ENCODE data around the gene GPR180. TPM values are rescaled to one million over a fixed set of nuclear protein-coding genes. Genes with fewer than 3 reads are reported as not detected.

Gene GPR180
- total and polyA plus RNA-seq, 10 of the 15 experiments (the other 5 are each of a cell fraction or from before 2014, with no cell fraction given): 1.6 to 7.2 (median 5.3) TPM

- ChIA-PET RAD21 (ENCODE audit: unreplicated experiment) (interaction anchor here (5.5 kb wide), 1 partner anchor 10 kb away, joined by 36 read pairs; no protein-coding TSS in a partner anchor), POLR2A (interaction anchor here (1.1 kb wide), 1 partner anchor 195 kb away, joined by 3 read pairs; no protein-coding TSS in a partner anchor), SMC1A (ENCODE audit: uncharacterized antibody, unreplicated experiment) (interaction anchor here (2.3 kb wide), 1 partner anchor 10 kb away, joined by 14 read pairs; no protein-coding TSS in a partner anchor), CTCF (interaction anchor here (2.6 to 8.3 kb wide), 4 partner anchors 11 to 171 kb away, joined by 9 to 102 read pairs (median 18); no protein-coding TSS in a partner anchor)
- H3K4me2 ChIP-seq (ENCODE audit: control insufficient read depth, insufficient read depth): no peak overlapping the region
- peaks cover 0 to 9% of the 10 kb centered on the region in 2 experiments; a peak in 1 of 4 replicates for H3K36me3 ChIP-seq (ENCODE audit: control insufficient read depth in 2 of 2, insufficient read depth in 2 of 2, low read length in 1 of 2)
- no peak overlapping the region for H2AFZ ChIP-seq (ENCODE audit: control insufficient read depth, low read depth, low read length)
- H3K9ac ChIP-seq (ENCODE audit: control insufficient read depth, insufficient read depth, low read length): no peak overlapping the region
- FAIRE-seq: no peak
- in situ Hi-C loops (cut with MboI): no loop called here
- H4K20me1 ChIP-seq (ENCODE audit: control insufficient read depth, insufficient read depth): no peaks in the 10 kb centered on the region
- ATAC-seq: no peak
- DNase-seq (ENCODE audit: low read depth, low spot score): no peak
- no peak overlapping the region for H3K4me3 ChIP-seq
- no peak overlapping the region for H3K27ac ChIP-seq (ENCODE audit: control insufficient read depth, insufficient read depth)
- no TSS peak for BruUV-seq (replicated peaks)
- WGBS (ENCODE audit: insufficient coverage, insufficient replicate concordance, low lambda C conversion rate, missing lambda C conversion rate): 95% methylated on average over 4 of the region's 4 CpGs
- no peaks in the 10 kb centered on the region for H3K4me1 ChIP-seq (ENCODE audit: control insufficient read depth, insufficient read depth, low read length)
- H3K27me3 ChIP-seq (replicated peaks in 1 of 2; ENCODE audit: control insufficient read depth in 2 of 2, insufficient read depth in 2 of 2, low read length in 1 of 2): no peaks in the 10 kb centered on the region
- intact Hi-C loops (cut with micrococcal nuclease; ENCODE audit: unreplicated experiment): no loop called here
- TF ChIP-seq MYB (IDR thresholded peaks at IDR 0.05; ENCODE audit: borderline replicate concordance, low read depth, low read length): no peak
- TF ChIP-seq HDAC6 (IDR thresholded peaks at IDR 0.05; ENCODE audit: unreplicated experiment): no peak
- no peak for TF ChIP-seq ZBED1 (IDR thresholded peaks at IDR 0.05; ENCODE audit: borderline replicate concordance)
- TF ChIP-seq ZNF384 (IDR thresholded peaks at IDR 0.05; ENCODE audit: borderline replicate concordance, low read depth, low read length): no peak
- TF ChIP-seq MEF2B (IDR thresholded peaks at IDR 0.05; ENCODE audit: partially characterized antibody, poor library complexity, severe bottlenecking): no peak
- no peak for TF ChIP-seq USF1 (IDR thresholded peaks at IDR 0.05; ENCODE audit: borderline replicate concordance, extremely low read length, insufficient read depth, low read depth, low read length)
- TF ChIP-seq, protein P1, sequence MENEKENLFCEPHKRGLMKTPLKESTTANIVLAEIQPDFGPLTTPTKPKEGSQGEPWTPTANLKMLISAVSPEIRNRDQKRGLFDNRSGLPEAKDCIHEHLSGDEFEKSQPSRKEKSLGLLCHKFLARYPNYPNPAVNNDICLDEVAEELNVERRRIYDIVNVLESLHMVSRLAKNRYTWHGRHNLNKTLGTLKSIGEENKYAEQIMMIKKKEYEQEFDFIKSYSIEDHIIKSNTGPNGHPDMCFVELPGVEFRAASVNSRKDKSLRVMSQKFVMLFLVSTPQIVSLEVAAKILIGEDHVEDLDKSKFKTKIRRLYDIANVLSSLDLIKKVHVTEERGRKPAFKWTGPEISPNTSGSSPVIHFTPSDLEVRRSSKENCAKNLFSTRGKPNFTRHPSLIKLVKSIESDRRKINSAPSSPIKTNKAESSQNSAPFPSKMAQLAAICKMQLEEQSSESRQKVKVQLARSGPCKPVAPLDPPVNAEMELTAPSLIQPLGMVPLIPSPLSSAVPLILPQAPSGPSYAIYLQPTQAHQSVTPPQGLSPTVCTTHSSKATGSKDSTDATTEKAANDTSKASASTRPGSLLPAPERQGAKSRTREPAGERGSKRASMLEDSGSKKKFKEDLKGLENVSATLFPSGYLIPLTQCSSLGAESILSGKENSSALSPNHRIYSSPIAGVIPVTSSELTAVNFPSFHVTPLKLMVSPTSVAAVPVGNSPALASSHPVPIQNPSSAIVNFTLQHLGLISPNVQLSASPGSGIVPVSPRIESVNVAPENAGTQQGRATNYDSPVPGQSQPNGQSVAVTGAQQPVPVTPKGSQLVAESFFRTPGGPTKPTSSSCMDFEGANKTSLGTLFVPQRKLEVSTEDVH (IDR thresholded peaks at IDR 0.05; ENCODE audit: low read depth, partially characterized antibody): no peak
- TF ChIP-seq SRF (IDR thresholded peaks at IDR 0.05; ENCODE audit: low read depth in 2 of 2, low read length in 2 of 2): no peak
- no peak for TF ChIP-seq TCF3 (IDR thresholded peaks at IDR 0.05; ENCODE audit: borderline replicate concordance, insufficient read depth, low read depth, low read length)
- TF ChIP-seq EP300 (IDR thresholded peaks at IDR 0.05; ENCODE audit: borderline replicate concordance in 1 of 2, control insufficient read depth in 1 of 2, low read depth in 2 of 2, low read length in 2 of 2): no peak
- TF ChIP-seq CUX1 (IDR thresholded peaks at IDR 0.05; ENCODE audit: insufficient replicate concordance, low read depth, low read length): no peak
- no peak for TF ChIP-seq HCFC1 (IDR thresholded peaks at IDR 0.05; ENCODE audit: low read length)
- no peaks in the 10 kb centered on the region for H3K9me3 ChIP-seq (replicated peaks; ENCODE audit: control insufficient read depth, insufficient read depth, low read length)
- peaks cover 14% of the 10 kb centered on the region for H3K79me2 ChIP-seq (ENCODE audit: control insufficient read depth, insufficient read depth, low read length)
These were observed 5.4 kb downstream of the GPR180 start for GRCh38 chr13:94607056-94607455.
